ENCODE results near the gene COQ8A. TPM values are rescaled to one million over a fixed set of nuclear protein-coding genes. Genes with fewer than 3 reads are reported as not detected.

COQ8A gene
- total RNA-seq, 4 donors from 2014 or later, result 73.1 to 118 (median 80.9) TPM

GRCh38 chr1:226901421-226901820 lies 38.7 kb upstream of the COQ8A start:
- peaks cover 22 to 53% (median 36%) of the 10 kb centered on the region in 4 donors for H3K36me3 ChIP-seq
- no peak for DNase-seq (ENCODE audit: extremely low spot score)
- H3K27ac ChIP-seq (replicated peaks in 1 of 4), result peak overlapping the region in 1 of 4 donors; percentile 72
- 68% methylated on average over 4 of the region's 4 CpGs for WGBS
- intact Hi-C loops (cut with DNase I), result no loop called here
- H3K27me3 ChIP-seq, result no peaks in the 10 kb centered on the region
- TF ChIP-seq POLR2A (IDR thresholded peaks at IDR 0.05; ENCODE audit: low read depth) (no peak), EP300 (IDR thresholded peaks at IDR 0.05) (no peak), POLR2AphosphoS5 (IDR thresholded peaks at IDR 0.05) (no peak), CTCF (IDR thresholded peaks at IDR 0.05) (no peak)
- no peak overlapping the region for H3K4me3 ChIP-seq
- H3K9me3 ChIP-seq, result no peaks in the 10 kb centered on the region
- H3K4me1 ChIP-seq, result peaks cover 8 to 22% (median 17%) of the 10 kb centered on the region in 4 donors

GRCh38 chr1:226902601-226903000 lies 37.5 kb upstream of the COQ8A start:
- Histone ChIP-seq H3K4me1 (peaks cover 8 to 22% (median 17%) of the 10 kb centered on the region in 4 donors), H3K4me3 (no peak overlapping the region), H3K27ac (replicated peaks in 1 of 4) (peak overlapping the region in 3 of 4 donors; percentile 64 to 82 (median 72)), H3K9me3 (no peaks in the 10 kb centered on the region), H3K27me3 (no peaks in the 10 kb centered on the region), H3K36me3 (peaks cover 19 to 41% (median 27%) of the 10 kb centered on the region in 4 donors)
- no peak for TF ChIP-seq POLR2A (IDR thresholded peaks at IDR 0.05; ENCODE audit: low read depth)
- no peak for TF ChIP-seq EP300 (IDR thresholded peaks at IDR 0.05)
- no peak for TF ChIP-seq POLR2AphosphoS5 (IDR thresholded peaks at IDR 0.05)
- no peak for TF ChIP-seq CTCF (IDR thresholded peaks at IDR 0.05)
- 94% methylated on average over 4 of the region's 4 CpGs for WGBS
- DNase-seq (ENCODE audit: extremely low spot score), result no peak
- intact Hi-C loops (cut with DNase I), result no loop called here

GRCh38 chr1:226903819-226904716 lies 36.0 kb upstream of the COQ8A start:
- TF ChIP-seq POLR2AphosphoS5 (IDR thresholded peaks at IDR 0.05) (peak; percentile 76 to 78), CTCF (IDR thresholded peaks at IDR 0.05) (no peak)
- H3K36me3 ChIP-seq, result peaks cover 12 to 36% (median 18%) of the 10 kb centered on the region in 4 donors
- intact Hi-C loops (cut with DNase I), result no loop called here
- H3K4me3 ChIP-seq, result no peak overlapping the region
- no peaks in the 10 kb centered on the region for H3K9me3 ChIP-seq
- H3K27me3 ChIP-seq, result no peaks in the 10 kb centered on the region
- H3K27ac ChIP-seq (replicated peaks in 1 of 4), result peak overlapping the region; percentile 64 to 82 (median 74)
- peaks cover 8 to 26% (median 17%) of the 10 kb centered on the region in 4 donors for H3K4me1 ChIP-seq
- 65% methylated on average over 12 of the region's 12 CpGs for WGBS
- DNase-seq (ENCODE audit: extremely low spot score), result no peak

GRCh38 chr1:226904772-226905171 lies 35.3 kb upstream of the COQ8A start:
- no peak for DNase-seq (ENCODE audit: extremely low spot score)

More at GRCh38 chr1:226904772-226905171, 35.3 kb upstream of the COQ8A start:
- Histone ChIP-seq H3K27ac (replicated peaks in 1 of 4) (peak overlapping the region; percentile 64 to 82 (median 74)), H3K36me3 (peaks cover 11 to 36% (median 14%) of the 10 kb centered on the region in 4 donors), H3K4me1 (peaks cover 8 to 30% (median 17%) of the 10 kb centered on the region in 4 donors), H3K9me3 (no peaks in the 10 kb centered on the region), H3K27me3 (no peaks in the 10 kb centered on the region), H3K4me3 (no peak overlapping the region)
- TF ChIP-seq POLR2AphosphoS5 (IDR thresholded peaks at IDR 0.05) (no peak), POLR2A (IDR thresholded peaks at IDR 0.05; ENCODE audit: low read depth) (no peak), EP300 (IDR thresholded peaks at IDR 0.05) (no peak), CTCF (IDR thresholded peaks at IDR 0.05) (no peak)
- intact Hi-C loops (cut with DNase I), result no loop called here
- 62% methylated on average over 3 of the region's 3 CpGs for WGBS

Data from esophagus muscularis mucosa (tissue), 4 donors.